ENCODE measurements around the gene IL2RA.

The IL2RA gene

DNA sequence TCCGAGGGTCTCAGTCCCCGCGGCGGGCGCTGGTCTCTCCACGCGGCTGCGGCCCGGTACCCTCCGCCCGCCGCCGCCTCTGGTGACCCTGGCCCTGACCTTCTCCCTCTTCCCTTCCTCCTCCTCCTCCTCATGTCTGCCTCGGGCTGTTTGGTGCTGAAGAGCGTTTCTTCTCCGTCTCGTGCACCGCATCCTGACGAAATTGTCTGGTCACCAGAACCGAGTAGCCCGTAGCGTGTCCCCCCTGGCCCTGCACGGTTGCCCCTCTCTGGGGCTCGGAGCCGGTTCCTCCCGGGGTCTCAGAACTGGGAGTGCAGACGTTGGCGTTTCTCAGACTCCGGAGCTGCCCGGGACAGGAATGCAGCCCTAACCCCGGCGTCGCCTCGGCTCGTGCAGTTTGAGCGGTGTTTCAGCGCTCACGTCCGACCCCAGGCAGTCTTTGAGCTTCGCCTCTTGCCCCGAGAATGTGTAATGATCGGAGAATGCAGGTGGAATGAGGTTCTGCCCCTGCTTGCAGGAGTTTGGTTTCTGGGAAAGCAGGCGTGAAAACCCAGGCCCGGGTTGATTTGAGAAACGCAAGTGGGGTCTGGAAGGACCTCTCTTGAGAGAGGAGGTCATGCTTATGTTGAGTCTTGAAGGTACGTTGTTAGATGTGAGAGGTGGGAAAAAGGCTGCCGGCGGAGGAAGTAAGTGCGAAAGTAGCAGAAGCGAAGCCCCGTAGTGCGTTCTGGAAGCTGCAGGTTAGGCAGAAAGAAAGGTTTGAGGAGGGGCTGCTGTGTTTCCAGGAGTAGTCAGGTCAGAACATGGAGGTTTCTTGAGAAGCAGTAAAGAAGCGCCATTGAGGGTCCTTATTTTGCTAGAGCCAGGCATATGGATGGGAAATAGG, 27.4 kb upstream of the IL2RA start:
- Mint-ChIP-seq H3K4me3 (peak overlapping the region; percentile 95), H3K36me3 (ENCODE audit: low read depth) (peaks cover 6% of the 10 kb centered on the region), H3K4me1 (ENCODE audit: low read depth) (peaks cover 59% of the 10 kb centered on the region), H3K27me3 (ENCODE audit: low read depth) (no peaks in the 10 kb centered on the region), H3K9me3 (no peaks in the 10 kb centered on the region), H3K27ac (peak overlapping the region; percentile 82)

DNA sequence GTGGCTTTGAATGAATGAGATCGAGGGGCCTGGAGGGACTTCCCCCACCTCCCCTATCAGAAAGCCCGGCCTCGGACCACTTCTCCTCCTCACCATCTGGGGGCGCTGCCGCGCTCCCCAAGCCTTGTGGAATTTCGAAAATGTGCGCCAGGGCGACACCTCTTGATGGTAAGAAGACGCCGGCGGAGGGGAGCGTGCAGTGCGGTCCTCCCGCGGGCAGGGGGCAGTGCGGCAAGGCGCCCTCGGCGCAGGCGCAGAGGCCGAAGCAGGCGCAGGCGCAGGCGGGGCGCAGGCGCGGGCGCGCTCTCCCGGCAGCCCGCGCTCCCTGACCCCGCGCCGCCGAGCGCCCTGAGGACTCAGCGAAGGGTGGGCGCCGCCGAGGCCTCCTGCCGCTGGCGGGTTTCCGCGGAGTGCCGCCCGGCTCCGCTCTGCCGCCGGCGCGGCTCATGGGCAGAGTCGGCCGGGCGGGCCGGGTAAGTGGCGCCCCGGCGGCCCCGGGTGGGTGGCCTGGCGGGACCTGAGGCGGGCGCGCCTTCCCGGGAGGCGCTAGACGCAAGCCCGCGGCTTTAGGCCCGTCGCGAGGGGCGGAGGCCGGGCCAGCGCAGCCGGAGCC, 26.7 kb upstream of the IL2RA start, which contains the start of gene RBM17:
Gene RBM17, plus strand, starts transcription at position 314 of the 613 bp plus-strand sequence. CDS start 8,032 bp downstream, outside the sequence.
- Mint-ChIP-seq H3K4me1 (ENCODE audit: low read depth) (peaks cover 56% of the 10 kb centered on the region), H3K9me3 (no peaks in the 10 kb centered on the region), H3K4me3 (peak within 1 kb of the TSS; percentile 95), H3K36me3 (ENCODE audit: low read depth) (peaks cover 6% of the 10 kb centered on the region), H3K27me3 (ENCODE audit: low read depth) (no peaks in the 10 kb centered on the region), H3K27ac (peak within 1 kb of the TSS; percentile 82)

DNA sequence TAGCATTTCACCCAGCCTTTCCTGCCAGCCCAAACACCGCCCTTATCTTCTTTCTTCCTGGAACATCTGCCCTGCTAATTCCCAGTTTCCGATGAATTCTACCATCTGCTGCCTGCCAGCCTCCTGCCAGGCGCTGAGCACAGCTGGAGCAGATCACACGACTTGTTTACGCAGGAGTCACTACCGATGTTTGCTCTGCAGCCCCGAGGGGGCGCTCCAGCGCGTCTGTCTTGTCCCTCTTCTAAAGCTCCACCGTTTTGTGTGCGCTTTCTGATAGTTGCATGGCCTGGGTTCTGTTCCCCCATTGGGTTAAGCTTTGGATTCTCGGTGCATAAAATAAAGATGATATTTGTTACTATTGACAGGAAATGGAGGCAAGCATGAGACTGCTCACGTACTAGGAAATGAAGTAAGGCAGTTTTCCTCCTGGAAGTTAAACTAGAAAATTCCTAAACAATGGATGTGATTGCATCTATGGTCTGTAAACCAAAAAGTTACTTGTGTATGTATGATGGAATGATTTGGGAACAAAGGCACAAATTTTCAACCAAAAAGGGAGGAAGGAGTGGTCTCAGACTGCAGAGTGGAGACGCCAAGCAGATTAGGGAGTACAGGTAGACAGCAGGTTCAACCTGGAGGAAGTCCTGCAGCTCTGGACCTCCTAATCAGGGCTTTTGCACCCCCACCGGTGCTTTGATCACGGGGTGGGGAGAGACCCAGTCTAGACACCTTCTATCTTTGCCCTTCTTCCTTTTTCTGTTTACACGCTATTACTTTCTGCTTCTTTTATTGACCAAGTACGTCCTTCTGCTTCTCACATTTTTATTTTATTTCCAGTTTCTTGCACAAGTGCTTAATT, 24.4 kb upstream of the IL2RA start:
- Mint-ChIP-seq H3K27ac (peak overlapping the region; percentile 86), H3K9me3 (peaks cover 9% of the 10 kb centered on the region), H3K27me3 (ENCODE audit: low read depth) (no peaks in the 10 kb centered on the region), H3K4me3 (peak overlapping the region; percentile 73), H3K4me1 (ENCODE audit: low read depth) (peaks cover 64% of the 10 kb centered on the region), H3K36me3 (ENCODE audit: low read depth) (peaks cover 7% of the 10 kb centered on the region)

DNA sequence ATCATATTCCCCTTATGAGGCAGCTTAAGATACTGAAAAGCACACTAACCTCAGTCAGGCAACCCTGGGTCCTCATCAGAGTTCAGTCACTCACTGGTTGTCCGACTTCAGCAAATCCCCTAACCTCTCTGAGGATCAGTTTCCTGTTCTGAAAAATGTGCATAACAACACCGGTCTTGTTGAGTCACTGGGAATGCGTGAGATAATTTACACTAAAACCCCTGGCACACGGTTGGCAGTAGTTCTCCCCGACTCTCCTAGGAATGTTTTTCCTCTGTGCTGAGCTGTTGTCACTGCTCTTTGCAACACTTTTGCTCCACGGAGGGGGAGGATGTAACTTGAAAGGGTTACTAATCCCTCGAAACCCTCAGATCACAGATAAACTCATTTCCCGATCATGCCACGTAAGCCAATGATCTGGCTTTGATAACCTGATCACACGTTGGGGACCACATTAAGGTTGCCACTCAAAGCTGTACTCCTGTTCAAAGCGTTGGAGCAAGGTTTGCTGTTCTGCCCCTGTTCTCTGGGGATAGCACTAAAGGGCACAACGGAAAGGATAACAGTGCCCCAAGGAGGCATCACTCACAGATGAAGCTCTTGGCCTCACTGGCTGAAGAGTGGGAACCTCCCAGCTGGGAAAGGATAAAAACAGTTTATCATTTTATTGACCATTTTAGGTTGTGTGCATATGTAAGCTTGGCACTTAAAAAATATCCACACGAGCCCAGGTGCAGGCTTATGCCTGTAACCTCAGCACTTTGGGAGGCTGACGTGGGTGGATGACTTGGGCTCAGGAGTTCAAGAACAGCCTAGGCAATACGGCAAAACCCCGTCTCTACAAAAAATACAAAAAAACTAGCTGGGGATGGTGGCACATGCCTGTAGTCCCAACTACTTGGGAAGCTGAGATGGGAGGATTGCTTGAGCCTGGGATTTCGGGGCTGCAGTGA, 21.6 kb upstream of the IL2RA start:
- Mint-ChIP-seq H3K4me3 (peak overlapping the region; percentile 74), H3K36me3 (ENCODE audit: low read depth) (peaks cover 7% of the 10 kb centered on the region), H3K27ac (peak overlapping the region; percentile 89), H3K27me3 (ENCODE audit: low read depth) (no peaks in the 10 kb centered on the region), H3K4me1 (ENCODE audit: low read depth) (peaks cover 58% of the 10 kb centered on the region), H3K9me3 (peaks cover 9% of the 10 kb centered on the region)

DNA sequence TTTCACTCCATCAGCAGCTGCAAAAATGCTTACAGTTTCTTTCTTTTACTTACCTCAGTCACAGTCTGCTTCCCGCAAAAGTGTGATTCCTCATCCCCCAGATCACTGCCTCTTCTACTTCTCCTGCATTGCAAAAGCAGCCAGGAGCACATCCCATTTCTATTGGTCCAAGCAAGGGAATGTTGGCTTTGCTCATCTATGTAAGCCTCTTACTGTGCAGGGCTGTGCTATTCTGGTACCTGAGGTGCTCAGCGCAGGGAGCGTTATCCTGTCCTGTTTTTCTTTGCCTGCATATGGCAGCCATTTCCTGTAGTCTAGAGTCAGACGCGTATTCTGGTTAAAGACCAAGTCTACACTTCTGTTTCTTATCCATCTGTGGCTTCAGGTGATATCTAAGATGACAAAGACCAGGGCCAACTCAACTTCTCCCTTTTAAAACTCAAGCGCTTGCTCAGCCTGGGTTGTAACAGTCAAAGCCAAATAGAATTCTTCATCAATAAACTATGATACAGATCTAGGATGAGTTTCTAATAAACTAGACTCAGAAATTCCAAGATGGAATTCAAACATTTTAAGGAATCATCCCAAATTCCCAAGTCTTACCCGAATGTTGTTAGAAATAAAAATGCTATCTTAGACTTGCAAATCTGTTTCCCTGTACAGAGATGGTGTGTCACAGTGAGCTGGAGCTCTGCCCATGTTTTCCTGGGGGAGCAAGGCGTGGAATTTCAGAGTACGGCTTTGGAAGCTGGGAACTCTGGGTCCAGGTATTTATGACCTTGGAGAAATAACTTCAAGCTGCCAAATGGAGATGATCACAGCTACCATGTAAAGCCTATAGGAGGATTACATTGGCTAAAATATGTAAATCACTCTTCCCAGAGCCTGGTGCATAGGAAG, 20.6 kb upstream of the IL2RA start:
- H3K9me3 Mint-ChIP-seq, result peaks cover 9% of the 10 kb centered on the region

DNA sequence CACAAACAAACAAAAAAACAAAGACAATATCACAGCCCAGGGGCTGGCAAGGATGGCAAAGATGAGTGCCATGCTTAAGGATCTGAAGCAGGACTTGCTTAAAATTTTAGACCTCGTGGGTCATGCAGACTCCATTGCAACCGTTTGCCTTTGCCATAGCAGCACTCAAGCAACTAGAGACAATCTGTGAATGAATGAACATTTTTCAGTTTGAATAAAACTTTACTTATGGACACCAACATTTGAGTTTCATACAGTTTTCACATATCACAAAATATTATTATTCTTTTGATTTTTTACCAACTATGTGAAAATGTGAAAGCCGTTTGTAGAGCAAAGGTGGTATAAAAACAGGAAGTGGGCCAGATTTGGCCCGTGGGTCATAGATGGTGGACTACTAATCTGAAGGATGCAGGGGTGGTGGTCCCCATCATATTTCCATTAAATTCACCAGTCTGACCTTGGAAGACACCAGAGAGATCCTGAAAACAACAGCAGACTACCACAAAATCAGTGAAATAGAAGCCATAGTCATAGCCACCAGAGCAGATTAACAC, 18.3 kb upstream of the IL2RA start:
- peaks cover 41% of the 10 kb centered on the region for H3K4me1 Mint-ChIP-seq (ENCODE audit: low read depth)
- no peak overlapping the region for H3K27ac Mint-ChIP-seq
- H3K36me3 Mint-ChIP-seq (ENCODE audit: low read depth), result peaks cover 3% of the 10 kb centered on the region
- peaks cover 9% of the 10 kb centered on the region for H3K9me3 Mint-ChIP-seq
- no peak overlapping the region for H3K4me3 Mint-ChIP-seq
- H3K27me3 Mint-ChIP-seq (ENCODE audit: low read depth), result no peaks in the 10 kb centered on the region

More for the DNA sequence above, 20.6 kb upstream of the IL2RA start:
- H3K36me3 Mint-ChIP-seq (ENCODE audit: low read depth), result peaks cover 3% of the 10 kb centered on the region
- peaks cover 49% of the 10 kb centered on the region for H3K4me1 Mint-ChIP-seq (ENCODE audit: low read depth)
- H3K4me3 Mint-ChIP-seq, result peak overlapping the region; percentile 74
- H3K27me3 Mint-ChIP-seq (ENCODE audit: low read depth), result no peaks in the 10 kb centered on the region
- peak overlapping the region; percentile 89 for H3K27ac Mint-ChIP-seq

DNA sequence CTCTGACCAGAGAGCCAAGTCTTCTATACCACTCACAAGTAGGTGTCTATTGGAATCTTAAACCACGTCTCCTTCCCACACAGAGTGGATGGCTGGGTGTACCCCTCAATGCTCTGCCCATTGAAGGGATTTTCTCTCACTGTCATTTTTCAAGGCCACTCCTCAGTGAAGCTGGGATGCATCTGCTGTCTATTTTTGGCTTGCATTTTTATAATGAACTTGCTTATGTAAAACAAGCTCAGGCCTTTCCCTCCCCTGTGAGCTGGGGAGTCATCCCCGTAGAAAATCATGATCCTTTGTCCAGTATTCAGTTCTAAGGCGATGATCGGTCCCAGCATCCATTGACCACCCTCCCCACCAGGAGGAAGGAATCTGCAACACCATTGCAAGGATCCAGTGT, 16.9 kb upstream of the IL2RA start:
- Mint-ChIP-seq H3K4me1 (ENCODE audit: low read depth) (peaks cover 47% of the 10 kb centered on the region), H3K36me3 (ENCODE audit: low read depth) (peaks cover 3% of the 10 kb centered on the region), H3K4me3 (no peak overlapping the region), H3K27me3 (ENCODE audit: low read depth) (no peaks in the 10 kb centered on the region), H3K9me3 (peaks cover 9% of the 10 kb centered on the region), H3K27ac (no peak overlapping the region)

DNA sequence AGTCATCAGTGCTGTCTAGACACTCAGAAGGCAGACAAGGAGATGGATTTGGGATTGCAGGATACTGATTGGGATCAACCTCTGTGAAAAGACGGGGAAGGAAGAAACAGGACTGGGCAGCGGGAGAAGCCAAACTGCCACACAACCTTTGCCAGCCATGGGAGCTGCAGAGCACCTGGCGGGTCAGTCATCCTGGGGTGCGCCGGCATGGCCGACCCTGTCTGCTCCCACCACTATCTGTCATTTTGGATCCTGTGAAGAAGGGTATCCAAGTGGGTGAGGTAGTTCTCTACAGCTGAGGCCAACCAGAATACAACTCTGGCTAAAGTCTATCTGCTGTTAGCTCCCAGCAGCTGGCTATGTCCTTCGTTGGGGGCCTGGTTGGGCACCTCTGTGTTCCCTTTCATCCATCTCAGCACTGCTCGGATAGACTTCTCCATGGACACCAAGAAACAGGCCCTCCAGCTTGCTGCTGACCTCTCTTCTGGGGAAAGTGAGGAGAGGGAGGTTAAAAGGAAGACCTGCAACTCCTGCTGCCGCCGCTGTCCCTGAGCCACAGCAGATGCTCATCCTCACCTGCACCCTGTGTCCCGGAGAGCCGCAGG, 15.0 kb upstream of the IL2RA start:
- Mint-ChIP-seq H3K36me3 (ENCODE audit: low read depth) (peaks cover 4% of the 10 kb centered on the region), H3K27ac (no peak overlapping the region), H3K4me1 (ENCODE audit: low read depth) (peaks cover 40% of the 10 kb centered on the region), H3K9me3 (peaks cover 5% of the 10 kb centered on the region), H3K4me3 (no peak overlapping the region), H3K27me3 (ENCODE audit: low read depth) (no peaks in the 10 kb centered on the region)

DNA sequence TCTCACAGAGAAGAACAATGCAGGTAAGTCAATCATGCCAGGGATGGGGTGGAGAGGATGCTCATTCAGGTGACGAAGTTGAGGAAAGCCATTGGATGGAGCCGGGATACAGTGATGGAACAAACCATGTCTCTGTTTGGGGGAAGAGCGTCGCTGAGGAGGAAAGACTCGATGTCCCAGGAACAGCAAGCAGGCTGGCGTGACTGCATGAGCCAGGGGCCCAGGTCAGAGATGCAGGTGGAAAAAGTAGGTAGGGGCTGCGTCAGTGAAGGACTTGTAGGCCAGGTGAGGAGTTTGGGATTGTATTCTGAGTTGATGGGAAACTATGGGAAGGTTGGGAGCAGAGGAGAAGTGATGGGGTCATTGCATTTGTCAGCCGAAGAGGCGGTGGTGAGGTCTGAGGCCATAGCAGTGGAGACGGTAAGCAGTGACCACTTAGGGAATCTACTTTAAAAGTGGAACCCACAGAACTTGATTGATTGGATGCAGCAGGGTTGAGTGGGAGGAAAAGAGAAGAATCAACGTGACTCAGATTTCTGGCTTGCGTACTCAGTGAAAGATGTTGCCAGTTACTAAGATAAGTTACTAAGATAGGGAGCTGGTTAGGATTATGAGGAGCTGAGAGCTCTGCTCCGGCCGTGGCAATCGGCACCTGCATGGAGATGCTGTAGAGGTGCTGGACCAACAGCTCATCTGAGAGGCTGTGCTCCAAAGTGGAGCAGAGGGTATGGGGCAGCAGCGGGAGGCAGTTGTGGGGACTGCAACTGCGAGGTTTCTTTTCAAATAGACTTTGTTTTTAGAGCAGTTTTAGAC, 12.5 kb upstream of the IL2RA start:
- H3K4me1 Mint-ChIP-seq (ENCODE audit: low read depth), result peaks cover 49% of the 10 kb centered on the region
- H3K36me3 Mint-ChIP-seq (ENCODE audit: low read depth), result peaks cover 5% of the 10 kb centered on the region
- no peaks in the 10 kb centered on the region for H3K27me3 Mint-ChIP-seq (ENCODE audit: low read depth)
- no peaks in the 10 kb centered on the region for H3K9me3 Mint-ChIP-seq
- H3K27ac Mint-ChIP-seq, result peak overlapping the region; percentile 53
- H3K4me3 Mint-ChIP-seq, result peak overlapping the region; percentile 1

DNA sequence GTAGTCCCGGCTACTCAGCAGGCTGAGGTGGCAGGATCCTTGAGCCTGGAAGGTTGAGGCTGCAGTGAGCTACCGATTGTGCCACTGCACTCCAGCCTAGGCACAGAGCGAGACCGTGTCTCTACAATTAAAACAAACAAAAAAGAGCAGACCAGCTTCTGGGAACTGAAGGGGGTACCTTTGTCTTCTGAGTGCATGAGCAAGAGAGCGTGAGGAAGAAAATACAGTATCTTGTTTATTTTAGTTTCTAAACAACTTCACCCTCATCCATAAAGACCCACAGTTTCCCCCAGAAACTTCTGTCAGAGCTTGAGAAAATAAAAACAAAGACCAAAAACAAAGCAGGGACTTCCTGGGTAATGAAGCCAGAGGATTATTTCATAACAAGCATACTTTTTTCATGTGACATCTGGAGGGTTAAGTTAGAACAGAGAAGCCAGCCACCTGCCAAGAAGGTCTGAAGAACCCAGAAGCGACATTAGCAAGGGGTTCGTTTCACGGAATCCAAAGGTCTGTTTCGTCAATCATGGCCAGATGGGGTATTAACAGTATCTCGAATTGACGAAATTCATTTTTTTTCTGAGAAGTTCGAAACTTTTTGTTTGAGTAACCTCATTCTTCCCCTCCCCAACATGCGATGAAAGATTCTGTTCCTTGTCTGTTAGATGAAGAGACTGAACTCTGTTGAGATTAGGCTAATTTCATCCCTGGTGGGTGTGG, 10.2 kb upstream of the IL2RA start:
- Mint-ChIP-seq H3K9me3 (no peaks in the 10 kb centered on the region), H3K36me3 (ENCODE audit: low read depth) (peaks cover 4% of the 10 kb centered on the region), H3K27ac (peak overlapping the region; percentile 90), H3K27me3 (ENCODE audit: low read depth) (no peaks in the 10 kb centered on the region), H3K4me3 (peak overlapping the region; percentile 63), H3K4me1 (ENCODE audit: low read depth) (peaks cover 70% of the 10 kb centered on the region)

Data from T-helper 1 cell treated with Interleukin-12 subunit alpha and Interleukin-12 subunit beta and Interleukin-4 antibody, amounts not matched to agents 30 μg/mL and 1 μg/mL, for 36 hours (primary cell).